Gastrocnemius medialis (tissue), 4 donors: ENCODE results near the gene SEPTIN5. TPM values are rescaled to one million over a fixed set of nuclear protein-coding genes. Genes with fewer than 3 reads are reported as not detected.

Experiments
- ATAC-seq, 2 donors: fragments of 150-250 bp; one replicate each; pipeline ENCODE4 v1.9.1; 2016
- DNase-seq, 2 donors: peaks; one replicate each; pipeline ENCODE4 v3.0.0-alpha.2; 2019
- H3K27ac ChIP-seq, 4 donors: fragments of 200-600 bp; sonication (generic); 1 replicate in 1 of 4; 2 replicates in 3 of 4; pipeline ENCODE4 v1.5.1; 2016 to 2018; ENCODE audit warnings: mild to moderate bottlenecking in 2 of 4, moderate library complexity in 1 of 4
- H3K27me3 ChIP-seq, 3 donors: fragments of 200-600 bp; sonication (generic) in 2 of 3; 1 replicate in 1 of 3; 2 replicates in 2 of 3; pipeline versions ENCODE4 v1.5.1 to v1.6.0; 2016 to 2019; ENCODE audit warnings: mild to moderate bottlenecking in 1 of 3, moderate library complexity in 1 of 3
- H3K36me3 ChIP-seq, 2 donors: fragments of 200-600 bp; sonication (generic) in 1 of 2; one replicate each; pipeline ENCODE4 v1.5.1; 2017 to 2018
- H3K4me1 ChIP-seq, 2 donors: fragments of 200-600 bp; sonication (generic) in 1 of 2; one replicate each; pipeline ENCODE4 v1.5.1; 2016 to 2017; ENCODE audit warnings: mild to moderate bottlenecking in 2 of 2
- H3K4me3 ChIP-seq, 4 donors: fragments of 200-600 bp; sonication (generic) in 3 of 4; 1 replicate in 1 of 4; 2 replicates in 3 of 4; pipeline ENCODE4 v1.5.1; 2016 to 2019; ENCODE audit warnings: mild to moderate bottlenecking in 2 of 4
- H3K9me3 ChIP-seq, 3 donors: fragments of 200-600 bp; sonication (generic) in 2 of 3; 1 replicate in 1 of 3; 2 replicates in 2 of 3; pipeline ENCODE4 v1.5.1; 2016 to 2019
- POLR2A ChIP-seq, 2 donors: fragments of 450-650 bp; IDR thresholded peaks; one replicate each; pipeline ENCODE4 v1.6.1; 2017; ENCODE audit warnings: antibody characterized with exemption in 2 of 2, mild to moderate bottlenecking in 2 of 2, moderate library complexity in 2 of 2
- in situ Hi-C, 4 donors: fragments of 200-750 bp; cut with MboI; loops; one replicate each; pipeline versions ENCODE4 v1.15.0 to v1.8.0; 2017; ENCODE audit warnings: low sequenced_read_pairs in 4 of 4
- intact Hi-C: fragments of 100-400 bp; cut with DNase I; formaldehyde crosslinking; loops from one replicate; pipeline ENCODE4 v1.15.1; 2023; ENCODE audit warnings: low total_unique reads
- total RNA-seq, 4 donors: library from RNA; depleted of rRNA; stranded (reverse); fragments of >200 nt; gene quantifications; one replicate each; pipeline versions ENCODE4 v1.1.0 to v1.2.3, GENCODE V29; 2016
- TF ChIP-seq, protein P1 (sequence below), 5 experiments: fragments of 450-650 bp in 3 of 5; fragments of 200-600 bp in 2 of 5; sonication (generic) in 2 of 5; IDR thresholded peaks in 4 of 5; conservative IDR thresholded peaks in 1 of 5; 1 replicate in 4 of 5; 2 replicates in 1 of 5; pipeline ENCODE4 v1.5.1; 2016 to 2019; ENCODE audit warnings: antibody characterized with exemption in 5 of 5, mild to moderate bottlenecking in 3 of 5, moderate library complexity in 3 of 5

The SEPTIN5 gene
- total RNA-seq, 4 donors from 2014 or later: 5.0 to 15.9 (median 10.2) TPM

DNA sequence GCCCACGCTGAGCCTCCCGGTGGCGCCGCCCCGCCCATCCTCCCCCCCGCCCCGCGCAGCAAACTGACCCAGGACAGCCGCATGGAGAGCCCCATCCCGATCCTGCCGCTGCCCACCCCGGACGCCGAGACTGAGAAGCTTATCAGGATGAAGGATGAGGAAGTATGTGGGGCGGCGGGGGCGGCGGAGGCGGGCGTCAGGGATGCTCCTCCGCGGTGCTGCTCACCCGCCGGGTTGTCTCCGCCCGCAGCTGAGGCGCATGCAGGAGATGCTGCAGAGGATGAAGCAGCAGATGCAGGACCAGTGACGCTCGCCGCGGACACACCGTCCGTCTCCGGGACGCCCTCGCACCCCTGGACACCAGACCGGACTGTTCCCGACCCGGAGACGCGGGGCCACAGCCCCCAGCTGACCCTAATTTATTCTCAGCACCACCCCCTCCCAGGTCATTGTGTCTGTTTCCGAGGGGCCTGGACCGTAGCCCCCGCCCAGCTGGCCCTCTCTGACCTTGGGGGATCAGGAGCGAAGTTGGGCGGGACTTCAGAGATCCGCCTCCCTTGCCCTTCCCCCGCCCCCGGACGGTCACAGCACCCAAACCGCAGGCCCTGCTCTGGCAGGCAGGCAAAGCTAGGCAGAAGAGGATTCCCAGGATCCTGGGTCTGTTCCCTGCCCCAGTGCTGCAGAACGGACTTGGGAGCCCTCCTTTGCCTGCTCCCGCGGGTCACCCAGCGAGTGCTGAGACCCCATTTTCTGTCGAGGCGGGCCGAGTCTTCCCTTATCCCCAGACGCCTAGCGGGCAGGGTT is 8.1 kb downstream of the SEPTIN5 start:
- TF ChIP-seq POLR2A (IDR thresholded peaks at IDR 0.05): no peak
- TF ChIP-seq, protein P1, sequence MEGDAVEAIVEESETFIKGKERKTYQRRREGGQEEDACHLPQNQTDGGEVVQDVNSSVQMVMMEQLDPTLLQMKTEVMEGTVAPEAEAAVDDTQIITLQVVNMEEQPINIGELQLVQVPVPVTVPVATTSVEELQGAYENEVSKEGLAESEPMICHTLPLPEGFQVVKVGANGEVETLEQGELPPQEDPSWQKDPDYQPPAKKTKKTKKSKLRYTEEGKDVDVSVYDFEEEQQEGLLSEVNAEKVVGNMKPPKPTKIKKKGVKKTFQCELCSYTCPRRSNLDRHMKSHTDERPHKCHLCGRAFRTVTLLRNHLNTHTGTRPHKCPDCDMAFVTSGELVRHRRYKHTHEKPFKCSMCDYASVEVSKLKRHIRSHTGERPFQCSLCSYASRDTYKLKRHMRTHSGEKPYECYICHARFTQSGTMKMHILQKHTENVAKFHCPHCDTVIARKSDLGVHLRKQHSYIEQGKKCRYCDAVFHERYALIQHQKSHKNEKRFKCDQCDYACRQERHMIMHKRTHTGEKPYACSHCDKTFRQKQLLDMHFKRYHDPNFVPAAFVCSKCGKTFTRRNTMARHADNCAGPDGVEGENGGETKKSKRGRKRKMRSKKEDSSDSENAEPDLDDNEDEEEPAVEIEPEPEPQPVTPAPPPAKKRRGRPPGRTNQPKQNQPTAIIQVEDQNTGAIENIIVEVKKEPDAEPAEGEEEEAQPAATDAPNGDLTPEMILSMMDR (IDR thresholded peaks at IDR 0.05 in 4 of 5, conservative IDR thresholded peaks at IDR 0.05 in 1 of 5): no peak
- ATAC-seq (no peak), DNase-seq (no peak)
- in situ Hi-C loops (no loop called here), intact Hi-C loops (no loop called here)
- Histone ChIP-seq H3K9me3 (no peaks in the 10 kb centered on the region), H3K27me3 (peaks cover 0 to 14% (median 10%) of the 10 kb centered on the region in 3 donors), H3K27ac (no peak overlapping the region), H3K4me3 (no peak overlapping the region), H3K36me3 (no peaks in the 10 kb centered on the region), H3K4me1 (peaks cover 4 to 13% of the 10 kb centered on the region in 2 donors)

DNA sequence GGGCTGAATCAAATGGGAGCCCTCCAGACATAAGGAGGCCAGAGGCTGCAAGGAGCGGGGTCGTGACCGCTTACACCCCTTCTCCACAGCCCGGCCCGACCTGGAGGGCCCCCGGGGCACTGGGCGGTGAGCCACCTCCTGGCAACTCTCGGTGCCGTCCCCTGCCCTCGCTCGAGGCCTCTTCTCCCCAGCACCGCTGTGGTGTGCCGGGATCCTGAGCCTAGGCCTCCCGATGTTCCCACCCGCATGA is 8.6 kb downstream of the SEPTIN5 start:
- no peak for ATAC-seq
- Histone ChIP-seq H3K4me3 (no peak overlapping the region), H3K4me1 (peaks cover 4 to 8% of the 10 kb centered on the region in 2 donors), H3K9me3 (no peaks in the 10 kb centered on the region), H3K36me3 (no peaks in the 10 kb centered on the region), H3K27ac (no peak overlapping the region), H3K27me3 (peaks cover 0 to 14% (median 10%) of the 10 kb centered on the region in 3 donors)
- intact Hi-C loops (no loop called here), in situ Hi-C loops (no loop called here)
- DNase-seq: no peak
- TF ChIP-seq, protein P1 (IDR thresholded peaks at IDR 0.05 in 4 of 5, conservative IDR thresholded peaks at IDR 0.05 in 1 of 5): no peak
- TF ChIP-seq POLR2A (IDR thresholded peaks at IDR 0.05): no peak

DNA sequence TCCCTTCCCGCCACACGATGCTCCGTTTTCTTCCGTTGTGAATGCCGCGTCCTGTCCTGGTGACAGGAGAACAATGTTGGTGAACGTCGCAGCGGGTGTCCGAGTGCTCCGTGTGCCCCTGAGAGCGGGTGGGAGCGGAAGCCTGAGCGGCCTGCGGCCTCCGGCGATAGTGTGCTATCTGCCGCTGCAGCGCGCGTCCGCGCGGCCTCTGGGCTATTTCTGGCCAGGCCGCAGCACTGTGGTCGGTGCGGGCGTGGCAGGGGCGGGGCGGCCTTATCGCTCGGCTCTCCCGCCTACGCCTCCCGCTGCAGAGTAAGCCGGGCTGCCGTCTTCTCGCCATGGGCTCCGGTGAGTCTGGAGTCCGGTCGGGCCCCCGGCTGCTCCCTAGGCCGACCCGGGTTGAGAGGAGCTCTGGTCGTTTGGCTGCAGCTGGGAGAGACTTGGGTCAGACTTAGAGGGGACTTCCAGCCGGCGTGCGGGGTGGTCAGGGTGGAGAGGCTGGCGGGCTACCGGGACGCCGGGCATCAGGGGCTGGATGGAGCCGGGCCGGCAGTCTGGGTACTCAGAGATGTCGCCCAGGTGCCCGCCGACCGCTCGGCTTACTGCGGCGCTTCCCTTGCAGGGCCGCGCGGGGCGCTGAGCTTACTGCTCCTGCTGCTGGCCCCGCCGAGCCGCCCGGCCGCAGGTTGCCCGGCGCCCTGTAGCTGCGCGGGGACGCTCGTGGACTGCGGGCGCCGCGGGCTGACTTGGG is 9.1 kb downstream of the SEPTIN5 start, which contains the start of gene GP1BB:
Gene GP1BB (plus strand): TSS at position 308 of the 751 bp plus-strand sequence. CDS start 31 bp downstream, at position 339.
- Histone ChIP-seq H3K4me3 (no peak within 1 kb of the TSS), H3K27ac (no peak within 1 kb of the TSS), H3K36me3 (no peaks in the 10 kb centered on the region), H3K9me3 (no peaks in the 10 kb centered on the region), H3K4me1 (peaks cover 2 to 7% of the 10 kb centered on the region in 2 donors), H3K27me3 (peaks cover 0 to 14% (median 10%) of the 10 kb centered on the region in 3 donors)
- DNase-seq (no peak), ATAC-seq (no peak)
- intact Hi-C loops (no loop called here), in situ Hi-C loops (no loop called here)
- TF ChIP-seq, protein P1 (IDR thresholded peaks at IDR 0.05 in 4 of 5, conservative IDR thresholded peaks at IDR 0.05 in 1 of 5): no peak

DNA sequence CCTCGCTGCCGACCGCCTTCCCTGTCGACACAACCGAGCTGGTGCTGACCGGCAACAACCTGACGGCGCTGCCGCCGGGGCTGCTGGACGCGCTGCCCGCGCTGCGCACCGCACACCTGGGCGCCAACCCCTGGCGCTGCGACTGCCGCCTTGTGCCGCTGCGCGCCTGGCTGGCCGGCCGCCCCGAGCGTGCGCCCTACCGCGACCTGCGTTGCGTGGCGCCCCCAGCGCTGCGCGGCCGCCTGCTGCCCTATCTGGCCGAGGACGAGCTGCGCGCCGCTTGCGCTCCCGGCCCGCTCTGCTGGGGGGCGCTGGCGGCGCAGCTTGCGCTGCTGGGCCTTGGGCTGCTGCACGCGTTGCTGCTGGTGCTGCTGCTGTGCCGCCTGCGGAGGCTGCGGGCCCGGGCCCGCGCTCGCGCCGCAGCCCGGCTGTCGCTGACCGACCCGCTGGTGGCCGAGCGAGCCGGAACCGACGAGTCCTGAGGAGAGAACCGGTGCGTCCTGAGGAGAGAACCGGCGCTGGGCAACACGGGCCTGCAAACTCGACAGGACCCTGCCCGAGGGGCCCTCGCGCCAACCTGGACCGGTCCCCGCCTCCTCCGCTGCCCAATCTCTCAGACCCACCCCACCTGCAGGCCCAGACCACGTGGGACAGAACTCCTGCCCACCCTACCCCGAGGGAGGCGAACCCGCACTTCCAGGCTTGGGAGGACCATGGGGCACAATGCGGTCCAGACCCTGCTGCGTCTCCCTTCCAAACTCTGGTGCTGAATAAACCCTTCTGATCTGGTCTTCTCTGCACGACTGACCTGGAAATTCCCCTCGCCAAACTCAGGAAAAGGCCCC is 9.9 kb downstream of the SEPTIN5 start:
- Histone ChIP-seq H3K36me3 (no peaks in the 10 kb centered on the region), H3K9me3 (no peaks in the 10 kb centered on the region), H3K27me3 (peaks cover 0 to 14% (median 10%) of the 10 kb centered on the region in 3 donors), H3K27ac (no peak overlapping the region), H3K4me3 (no peak overlapping the region), H3K4me1 (no peaks in the 10 kb centered on the region)
- DNase-seq: no peak
- TF ChIP-seq, protein P1 (IDR thresholded peaks at IDR 0.05 in 4 of 5, conservative IDR thresholded peaks at IDR 0.05 in 1 of 5): no peak
- no peak for TF ChIP-seq POLR2A (IDR thresholded peaks at IDR 0.05)
- intact Hi-C loops: no loop called here
- in situ Hi-C loops: no loop called here
- ATAC-seq: no peak
